DMS 273 treated with DMSO at 0.1 percent for 48 hours (cell line): ENCODE measurements around the gene SEPHS1.
A peak's percentile ranks its signal among the peaks of the same experiment; 100 is the strongest.

Experiments used
- DNase-seq: peaks from one replicate; lab custom pipeline; 2025; lab: John Stamatoyannopoulos, UW

Gene SEPHS1

GRCh38 chr10:13328126-13328525, 20.0 kb downstream of the SEPHS1 start:
- no peak for DNase-seq

- no peak for DNase-seq
These were observed 20.6 kb downstream of the SEPHS1 start for GRCh38 chr10:13327534-13327933.

GRCh38 chr10:13322615-13323148, 25.4 kb downstream of the SEPHS1 start:
- DNase-seq: no peak

- DNase-seq: no peak
These were observed 26.5 kb downstream of the SEPHS1 start for GRCh38 chr10:13321576-13321975.

GRCh38 chr10:13319166-13319565, 28.9 kb downstream of the SEPHS1 start:
- DNase-seq: no peak

- DNase-seq: no peak
These were observed 30.6 kb downstream of the SEPHS1 start for GRCh38 chr10:13317474-13317873.

GRCh38 chr10:13316635-13317311, 31.3 kb downstream of the SEPHS1 start:
- DNase-seq: no peak

GRCh38 chr10:13315361-13315760, 32.7 kb downstream of the SEPHS1 start:
- DNase-seq: no peak

GRCh38 chr10:13311177-13311575, 36.9 kb downstream of the SEPHS1 start:
- no peak for DNase-seq

GRCh38 chr10:13310518-13311176, 37.4 kb downstream of the SEPHS1 start:
- DNase-seq: no peak

- DNase-seq: no peak
These were observed 38.3 kb downstream of the SEPHS1 start for GRCh38 chr10:13309792-13310191.

- DNase-seq: no peak
These were observed 40.0 kb downstream of the SEPHS1 start for GRCh38 chr10:13308096-13308495.

- no peak for DNase-seq
These were observed 42.0 kb downstream of the SEPHS1 start for GRCh38 chr10:13306103-13306502.

- DNase-seq: no peak
These were observed 45.1 kb downstream of the SEPHS1 start for GRCh38 chr10:13302821-13303555.

- peak; percentile 25 for DNase-seq
These were observed 48.4 kb downstream of the SEPHS1 start, which contains the start of gene PHYH for GRCh38 chr10:13299437-13300287. Gene PHYH, minus strand, starts transcription at chr10:13300064. Its CDS starts 22 bp downstream, at chr10:13300042.

- no peak for DNase-seq
These were observed 49.2 kb downstream of the SEPHS1 start for GRCh38 chr10:13298748-13299436.

GRCh38 chr10:13296476-13296875, 51.6 kb downstream of the SEPHS1 start:
- no peak for DNase-seq

- DNase-seq: no peak
These were observed 53.3 kb downstream of the SEPHS1 start for GRCh38 chr10:13294784-13295183.

GRCh38 chr10:13291821-13292773, 56.0 kb downstream of the SEPHS1 start:
- DNase-seq: no peak

GRCh38 chr10:13291061-13291460, 57.0 kb downstream of the SEPHS1 start:
- DNase-seq: no peak
